ENCODE results near the gene CPT1A.

GRCh38 chr11:68715456-68716122, 126.1 kb downstream of the CPT1A start:
- TF ChIP-seq CTCF (conservative IDR thresholded peaks at IDR 0.05) (no peak), ZFX (IDR thresholded peaks at IDR 0.05) (no peak)

Data from C4-2B (cell line).